Measurements from ENCODE around the gene UHRF2.
A peak's percentile ranks its signal among the peaks of the same experiment; 100 is the strongest.
"Not testable (repeated sequence)": the region's sequence is repeated elsewhere in the genome, so short reads cannot be mapped to it uniquely, and the experiment has no call there.

Gene UHRF2, protein sequence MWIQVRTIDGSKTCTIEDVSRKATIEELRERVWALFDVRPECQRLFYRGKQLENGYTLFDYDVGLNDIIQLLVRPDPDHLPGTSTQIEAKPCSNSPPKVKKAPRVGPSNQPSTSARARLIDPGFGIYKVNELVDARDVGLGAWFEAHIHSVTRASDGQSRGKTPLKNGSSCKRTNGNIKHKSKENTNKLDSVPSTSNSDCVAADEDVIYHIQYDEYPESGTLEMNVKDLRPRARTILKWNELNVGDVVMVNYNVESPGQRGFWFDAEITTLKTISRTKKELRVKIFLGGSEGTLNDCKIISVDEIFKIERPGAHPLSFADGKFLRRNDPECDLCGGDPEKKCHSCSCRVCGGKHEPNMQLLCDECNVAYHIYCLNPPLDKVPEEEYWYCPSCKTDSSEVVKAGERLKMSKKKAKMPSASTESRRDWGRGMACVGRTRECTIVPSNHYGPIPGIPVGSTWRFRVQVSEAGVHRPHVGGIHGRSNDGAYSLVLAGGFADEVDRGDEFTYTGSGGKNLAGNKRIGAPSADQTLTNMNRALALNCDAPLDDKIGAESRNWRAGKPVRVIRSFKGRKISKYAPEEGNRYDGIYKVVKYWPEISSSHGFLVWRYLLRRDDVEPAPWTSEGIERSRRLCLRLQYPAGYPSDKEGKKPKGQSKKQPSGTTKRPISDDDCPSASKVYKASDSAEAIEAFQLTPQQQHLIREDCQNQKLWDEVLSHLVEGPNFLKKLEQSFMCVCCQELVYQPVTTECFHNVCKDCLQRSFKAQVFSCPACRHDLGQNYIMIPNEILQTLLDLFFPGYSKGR

DNA sequence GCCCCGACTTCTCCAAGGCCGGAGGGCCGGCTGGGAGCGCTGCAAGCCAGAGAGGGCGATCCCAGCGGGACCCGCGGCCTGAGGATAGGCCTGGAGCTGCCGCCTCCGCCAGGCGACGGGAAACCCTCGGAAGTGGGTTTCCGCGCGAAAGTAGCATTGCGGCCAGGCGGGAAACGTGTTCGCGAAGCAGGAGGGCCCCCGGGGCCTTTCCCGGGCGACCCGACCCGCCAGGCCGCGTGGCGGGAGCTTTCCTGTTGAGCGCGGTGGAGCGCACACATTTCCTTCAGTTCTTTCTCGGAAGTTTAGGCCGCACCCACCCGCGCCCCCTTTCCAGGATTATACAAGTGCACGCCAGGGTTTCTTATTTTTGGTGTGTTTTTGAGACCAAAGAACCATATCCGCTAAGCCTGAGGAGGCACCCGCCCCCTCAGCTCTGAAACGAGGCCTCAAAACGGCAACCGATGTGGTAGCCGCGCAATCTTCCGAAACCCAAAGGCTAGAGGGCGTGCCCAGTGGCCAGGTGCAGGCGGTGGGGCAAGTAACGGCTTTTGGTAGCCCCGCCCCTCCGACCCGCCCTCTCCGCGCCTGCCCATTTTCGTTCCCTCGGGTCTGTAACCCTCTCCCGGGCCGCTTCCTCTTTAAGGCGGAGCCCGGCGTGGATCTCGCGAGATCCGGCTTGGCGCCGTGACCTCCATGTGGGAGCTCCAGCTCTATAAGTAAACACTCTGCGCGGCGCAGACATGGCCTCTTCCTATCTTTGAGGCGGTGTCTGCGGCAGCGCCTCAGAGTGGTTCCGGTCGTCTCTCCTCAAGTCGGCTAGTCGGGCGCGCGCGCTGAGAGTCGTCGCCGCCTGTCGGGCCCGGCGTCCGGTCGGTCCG is at the start of gene UHRF2:
Gene UHRF2 (plus strand): TSS at position 713 of the 878 bp plus-strand sequence. CDS start 292 bp downstream, outside the sequence.
- DNase-seq (ENCODE audit: low spot score), result peak; percentile 99

DNA sequence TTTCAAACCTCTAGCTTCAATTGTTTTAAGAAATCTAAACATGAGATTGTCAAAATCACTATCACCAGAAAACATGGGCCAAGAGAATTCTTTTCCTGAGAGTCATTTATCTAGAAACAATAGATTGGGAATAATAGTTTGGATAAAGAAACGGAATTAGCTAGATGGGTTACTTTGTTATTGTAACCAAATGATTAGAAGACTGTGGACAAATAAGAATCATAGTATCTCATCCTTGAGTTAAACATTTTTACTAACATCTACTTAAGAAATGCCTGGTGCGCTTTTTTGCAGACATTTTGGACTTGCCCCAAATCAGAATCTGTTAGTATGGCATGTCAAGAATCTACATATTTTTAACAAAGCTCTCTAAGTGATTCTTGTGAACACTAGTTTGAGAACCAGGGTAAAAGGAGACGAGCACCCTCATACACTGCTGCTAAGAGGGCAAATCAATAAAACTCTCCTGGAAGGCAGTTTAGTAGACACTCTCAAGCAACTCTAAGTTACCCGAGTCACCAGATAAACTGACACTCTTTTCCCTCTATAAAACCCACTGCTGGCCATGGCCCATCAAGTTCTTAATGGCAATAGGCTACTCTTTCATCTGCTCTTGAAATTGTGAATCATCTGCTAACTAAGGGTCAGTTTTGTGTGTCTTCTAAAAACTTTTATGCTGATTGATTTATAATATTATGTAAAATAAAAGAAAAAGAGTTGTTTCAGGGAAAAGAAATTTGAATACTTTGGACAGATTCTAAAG is 45.7 kb upstream of the UHRF2 start:
- no peak for DNase-seq (ENCODE audit: low spot score)

DNA sequence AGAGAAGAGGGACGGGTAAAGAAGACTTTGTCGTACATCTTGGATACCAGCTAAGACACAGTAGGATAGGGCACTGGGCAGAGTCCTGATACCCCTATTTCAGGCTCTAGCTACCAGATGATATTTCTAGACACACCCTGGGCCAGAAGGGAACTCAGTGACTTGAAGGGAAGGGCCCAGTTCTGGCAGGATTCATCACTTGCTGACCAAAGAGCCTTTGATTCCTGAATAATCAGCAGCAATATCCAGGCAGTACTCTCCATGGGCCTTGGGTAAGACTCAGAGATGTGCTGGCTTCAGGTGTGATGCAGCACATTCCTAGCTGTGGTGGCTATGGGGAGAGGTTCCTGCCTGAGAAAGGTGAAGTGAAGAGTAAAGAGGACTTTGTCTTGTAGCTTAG is 44.2 kb upstream of the UHRF2 start:
- no peak for DNase-seq (ENCODE audit: low spot score)

DNA sequence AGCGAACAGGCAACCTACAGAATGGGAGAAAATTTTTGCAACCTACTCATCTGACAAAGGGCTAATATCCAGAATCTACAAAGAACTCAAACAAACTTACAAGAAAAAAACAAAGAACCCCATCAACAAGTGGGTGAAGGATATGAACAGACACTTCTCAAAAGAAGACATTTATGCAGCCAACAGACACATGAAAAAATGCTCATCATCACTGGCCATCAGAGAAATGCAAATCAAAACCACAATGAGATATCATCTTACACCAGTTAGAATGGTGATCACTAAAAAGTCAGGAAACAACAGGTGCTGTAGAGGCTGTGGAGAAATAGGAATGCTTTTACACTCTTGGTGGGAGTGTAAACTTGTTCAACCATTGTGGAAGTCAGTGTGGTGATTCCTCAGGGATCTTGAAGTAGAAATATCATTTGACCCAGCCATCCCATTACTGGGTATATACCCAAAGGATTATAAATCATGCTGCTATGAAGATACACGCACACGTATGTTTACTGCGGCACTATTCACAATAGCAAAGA is 31.5 kb upstream of the UHRF2 start:
- DNase-seq (ENCODE audit: low spot score), result not testable (repeated sequence)

DNA sequence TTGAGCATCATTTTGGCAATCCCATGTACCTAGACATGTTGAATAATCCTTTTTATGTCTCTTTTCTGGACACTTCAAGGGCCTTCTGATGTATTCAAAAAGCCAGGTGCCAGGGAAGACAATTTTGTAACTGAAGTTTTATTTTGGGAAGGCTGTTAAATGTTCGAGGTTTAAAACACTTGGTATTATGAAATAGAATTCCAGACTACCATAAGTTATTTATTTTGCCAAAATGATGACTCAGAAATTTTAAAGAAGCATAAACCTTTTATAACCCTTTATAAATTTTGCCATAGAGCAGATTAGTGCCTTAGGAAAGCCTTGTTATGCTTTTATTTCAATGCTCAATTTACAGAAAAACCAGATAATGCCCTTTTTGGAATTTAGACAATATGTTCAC is 30.3 kb upstream of the UHRF2 start:
- no peak for DNase-seq (ENCODE audit: low spot score)

DNA sequence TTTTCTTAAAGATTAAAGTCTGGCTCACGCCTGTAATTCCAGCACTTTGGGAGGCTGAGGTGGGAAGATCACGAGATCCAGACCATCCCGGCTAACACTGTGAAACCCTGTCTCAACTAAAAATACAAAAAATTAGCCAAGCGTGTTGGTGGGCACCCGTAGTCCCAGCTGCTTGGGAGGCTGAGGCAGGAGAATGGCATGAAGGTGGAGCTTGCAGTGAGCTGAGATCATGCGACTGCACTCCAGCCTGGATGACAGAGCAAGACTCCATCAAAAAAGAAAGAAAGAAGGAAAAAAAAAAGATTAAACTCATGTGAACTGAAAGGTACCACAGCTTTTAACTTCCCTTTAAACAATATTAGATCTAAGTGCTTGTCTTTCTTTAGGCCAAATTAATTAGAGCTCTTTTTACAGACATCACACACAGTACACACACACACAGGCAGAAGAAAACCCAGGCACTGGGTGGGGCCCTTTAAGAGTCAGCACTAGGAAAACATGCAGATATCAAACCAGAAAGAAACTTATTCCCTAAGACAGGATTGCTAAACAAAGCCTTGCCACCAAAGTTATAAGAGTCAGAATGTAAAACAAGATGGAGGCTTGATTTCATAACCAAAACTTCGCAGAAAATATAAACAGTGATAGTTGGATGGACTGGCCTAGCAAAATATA is 29.3 kb upstream of the UHRF2 start:
- DNase-seq (ENCODE audit: low spot score), result no peak

DNA sequence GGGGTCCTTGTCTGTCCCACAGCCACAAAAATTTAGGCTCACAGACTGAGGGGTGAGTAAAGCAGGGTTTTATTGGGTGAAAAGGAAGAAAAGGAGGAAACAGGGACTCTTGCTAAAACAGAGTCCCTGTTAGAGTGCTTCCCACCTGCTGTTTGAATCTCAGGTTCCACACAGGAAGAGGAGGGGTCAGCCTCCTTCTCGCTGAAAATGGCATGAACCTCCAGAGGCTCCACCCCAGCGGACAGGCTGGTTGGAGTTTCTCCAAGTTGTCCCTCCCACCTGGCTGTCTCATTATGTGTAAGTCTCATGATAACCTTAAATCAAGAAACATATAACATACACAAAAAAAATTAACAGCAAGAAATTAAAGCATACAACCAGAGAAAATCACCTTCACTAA is 28.3 kb upstream of the UHRF2 start:
- DNase-seq (ENCODE audit: low spot score), result no peak

DNA sequence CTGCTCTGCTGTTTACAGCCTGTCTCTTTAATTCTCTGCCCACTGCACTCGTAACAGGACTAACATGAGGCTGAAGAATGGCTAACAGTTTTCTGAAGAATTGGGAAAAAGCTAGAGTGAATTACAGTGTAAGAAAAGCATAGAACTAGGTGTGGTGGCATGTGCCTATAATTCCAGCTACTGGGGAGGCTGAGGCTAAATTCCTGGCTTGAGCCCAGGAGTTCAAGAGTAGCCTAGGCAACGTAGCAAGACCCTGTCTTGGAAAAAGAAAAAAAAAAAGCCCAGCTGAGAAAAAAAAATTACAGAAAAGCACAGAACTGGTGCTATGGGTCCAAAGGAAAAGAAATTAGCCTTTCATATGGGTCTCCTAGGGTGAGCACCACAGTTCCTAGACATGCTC is 13.9 kb upstream of the UHRF2 start:
- DNase-seq (ENCODE audit: low spot score), result no peak

DNA sequence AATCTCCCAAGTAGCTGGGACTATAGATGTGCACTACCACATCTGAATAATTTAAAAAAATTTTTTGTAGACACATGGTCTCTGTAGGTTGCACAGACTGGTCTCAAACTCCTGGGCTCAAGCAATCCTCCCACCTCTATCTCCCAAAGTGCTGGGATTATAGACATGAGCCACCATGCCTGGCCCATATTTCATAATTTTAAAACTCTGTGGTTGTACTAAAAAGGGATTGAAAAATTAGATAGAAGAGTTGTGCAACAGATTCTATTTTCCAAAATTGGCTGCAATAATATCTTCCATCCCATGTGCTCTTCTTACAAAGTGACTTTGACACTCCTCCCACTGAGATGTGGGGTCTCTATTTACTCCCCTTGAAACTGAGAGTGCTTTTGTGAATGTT is 7.6 kb upstream of the UHRF2 start:
- no peak for DNase-seq (ENCODE audit: low spot score)

DNA sequence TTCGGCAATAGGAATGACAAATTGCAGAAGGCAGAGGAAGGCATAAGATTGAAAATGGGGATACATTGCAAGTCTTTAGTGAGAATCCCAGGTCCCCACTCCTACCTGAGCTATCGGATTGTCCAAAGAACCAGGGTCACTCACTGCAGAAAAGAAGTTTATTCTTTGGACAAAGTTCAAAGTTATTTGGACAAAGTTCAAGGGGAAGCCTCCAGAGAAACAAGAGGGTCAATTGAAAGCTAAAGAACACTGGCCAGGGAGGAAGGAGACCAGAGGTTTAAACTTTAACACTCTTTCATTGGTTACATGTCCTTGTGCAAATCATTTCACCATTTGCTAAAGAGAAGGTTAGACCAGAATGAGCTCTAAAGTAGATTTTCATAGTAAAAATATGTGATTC is 5.2 kb upstream of the UHRF2 start:
- DNase-seq (ENCODE audit: low spot score), result no peak

DNA sequence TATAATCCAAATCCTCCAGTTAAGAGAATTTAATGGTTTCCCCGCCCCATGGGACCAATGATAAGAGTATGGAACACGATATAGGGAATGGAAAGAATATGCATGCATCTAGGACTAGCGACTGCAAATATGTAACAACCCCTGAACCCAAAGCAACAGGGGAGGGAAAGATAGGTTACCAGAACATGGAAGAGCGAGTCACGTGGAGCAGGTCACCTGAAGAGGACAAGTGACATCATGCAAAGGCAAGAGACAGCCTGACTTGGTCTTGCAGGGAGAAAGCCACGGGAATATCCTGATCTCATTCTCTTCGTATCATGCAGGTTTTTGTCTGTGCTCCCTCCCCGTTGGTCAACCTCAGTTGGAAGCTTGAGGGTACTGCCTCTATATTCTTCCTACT is 4.7 kb upstream of the UHRF2 start:
- no peak for DNase-seq (ENCODE audit: low spot score)

DNA sequence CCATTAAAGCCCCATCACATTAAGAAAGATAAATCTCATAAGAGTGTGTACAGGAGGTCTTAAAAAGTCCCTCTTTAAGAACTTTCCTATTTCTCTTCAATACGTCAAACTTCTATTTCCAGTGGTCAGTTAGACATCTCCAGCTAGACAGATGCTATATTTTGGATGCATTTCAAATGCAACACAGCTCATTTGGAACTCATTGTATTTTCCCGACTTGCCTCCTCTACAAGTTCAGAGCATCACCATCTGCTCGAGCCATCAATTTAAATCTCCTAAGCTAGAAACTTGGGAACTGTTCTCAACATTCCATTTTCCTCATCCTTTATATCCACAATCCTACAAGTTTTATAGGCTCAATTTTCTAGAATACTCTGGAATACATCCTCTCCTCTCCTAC is 3.2 kb upstream of the UHRF2 start:
- DNase-seq (ENCODE audit: low spot score), result no peak

DNA sequence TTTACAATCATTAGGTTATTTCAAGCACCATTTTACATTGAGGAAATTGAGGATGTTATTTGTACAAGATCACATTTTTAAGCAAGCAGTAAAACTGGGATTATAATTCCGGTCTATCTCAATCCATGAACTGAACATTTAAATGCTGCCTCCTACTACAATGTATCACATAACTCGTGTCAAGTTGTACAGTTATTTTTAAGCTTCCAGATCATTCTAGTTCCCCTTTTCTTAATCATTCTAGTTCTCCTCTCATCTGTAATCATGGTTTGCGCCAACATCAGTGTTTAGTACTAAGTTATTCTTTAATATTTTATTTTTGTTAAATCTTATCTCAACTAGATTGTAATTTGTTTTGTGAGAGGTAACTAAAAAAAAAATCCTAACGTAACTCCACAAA is 2.4 kb upstream of the UHRF2 start:
- DNase-seq (ENCODE audit: low spot score), result no peak

DNA sequence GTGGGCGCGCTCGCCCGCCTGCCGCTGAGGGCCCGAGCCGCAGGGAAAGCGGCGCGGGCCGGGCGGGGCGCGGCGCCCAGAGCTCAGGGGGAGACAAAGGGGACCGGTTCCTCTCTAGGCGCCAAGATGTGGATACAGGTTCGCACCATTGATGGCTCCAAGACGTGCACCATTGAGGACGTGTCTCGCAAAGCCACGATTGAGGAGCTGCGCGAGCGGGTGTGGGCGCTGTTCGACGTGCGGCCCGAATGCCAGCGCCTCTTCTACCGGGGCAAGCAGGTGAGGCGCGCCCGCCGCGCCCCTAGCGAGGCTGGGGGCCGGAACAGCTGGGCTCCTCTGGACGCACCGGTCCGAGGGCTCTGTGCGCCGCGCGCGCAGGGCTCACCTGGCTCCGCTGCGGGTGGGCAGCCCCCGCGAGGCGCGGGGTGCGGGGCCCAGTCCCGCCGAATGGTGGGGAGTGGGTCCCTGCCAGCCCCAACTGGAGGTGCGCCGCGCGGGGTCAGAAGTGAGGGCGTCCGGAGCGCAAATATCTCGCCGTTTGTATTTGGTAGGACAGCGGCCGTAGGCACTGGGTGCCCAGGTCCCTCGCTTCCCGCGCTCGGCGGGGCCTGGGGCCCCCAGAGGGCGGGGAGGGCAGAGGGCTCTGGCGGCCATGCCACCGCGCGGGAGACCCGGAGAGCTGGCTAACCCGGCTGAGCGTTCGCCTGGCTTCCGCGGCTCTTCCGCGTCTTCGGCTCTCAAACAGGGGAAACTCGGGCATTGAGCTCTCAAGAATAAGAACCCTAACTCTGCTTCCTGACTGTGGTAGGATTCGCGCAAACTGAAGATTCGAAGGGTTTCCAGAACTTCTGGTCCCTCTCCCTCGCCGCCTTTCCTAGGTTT is 607 bp downstream of the UHRF2 start:
- peak; percentile 27 for DNase-seq (ENCODE audit: low spot score)

DNA sequence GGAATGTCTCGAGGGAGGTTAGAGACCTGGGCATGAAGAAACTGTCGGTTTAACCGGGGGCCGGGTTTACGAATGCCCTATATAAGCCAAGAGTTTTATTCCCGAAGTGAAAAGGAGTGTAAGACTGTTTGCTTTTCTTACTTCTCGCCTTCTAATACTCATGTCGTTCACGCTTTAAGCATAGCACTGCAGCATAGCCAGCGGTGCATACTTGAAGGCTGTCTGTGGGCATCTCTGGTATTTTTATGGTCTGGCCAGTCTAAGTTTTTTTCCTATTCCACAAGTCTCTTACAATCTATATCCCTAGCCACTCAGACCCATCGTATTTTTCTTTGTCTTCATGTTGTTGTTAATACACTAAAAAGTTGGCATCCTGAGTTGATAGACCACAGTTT is 1.2 kb downstream of the UHRF2 start:
- no peak for DNase-seq (ENCODE audit: low spot score)

DNA sequence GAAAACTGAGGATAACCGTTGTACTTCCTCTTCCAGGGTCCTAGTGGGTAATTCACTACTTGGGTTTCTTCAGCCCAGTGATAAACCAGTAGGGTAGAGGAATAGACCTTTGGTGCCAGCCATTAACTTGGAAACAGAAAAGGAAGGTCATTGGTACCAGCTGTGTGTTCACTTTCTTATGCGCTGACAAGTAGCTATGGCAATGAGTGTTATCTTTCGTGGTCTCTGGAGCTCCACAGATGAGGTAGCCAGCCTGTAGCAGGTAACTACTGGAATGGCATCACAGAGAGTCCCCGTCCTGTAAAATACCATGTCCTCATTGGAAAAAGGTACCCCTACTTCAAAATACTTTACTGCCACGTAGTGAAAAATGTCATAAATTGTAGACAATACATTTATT is 2.3 kb downstream of the UHRF2 start:
- DNase-seq (ENCODE audit: low spot score), result no peak

DNA sequence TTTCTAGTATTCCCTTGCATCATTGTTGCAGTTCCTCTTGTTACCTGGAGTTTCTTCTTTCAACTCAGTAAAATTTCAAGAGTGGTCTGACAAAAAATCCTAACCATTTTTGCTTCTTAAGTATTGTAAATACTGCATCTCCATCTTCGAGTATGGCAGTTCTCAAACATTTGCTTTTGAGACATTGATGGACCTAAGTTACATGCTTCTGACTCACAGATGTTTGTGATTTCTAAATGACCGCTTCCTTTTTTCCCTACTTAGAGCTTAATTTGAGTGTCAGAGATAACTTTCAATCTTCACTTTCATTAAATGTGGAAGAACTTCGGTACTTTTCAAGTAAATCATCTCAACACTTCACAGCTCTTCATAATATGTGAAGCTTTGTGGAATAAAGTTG is 4.2 kb downstream of the UHRF2 start:
- DNase-seq (ENCODE audit: low spot score), result no peak

DNA sequence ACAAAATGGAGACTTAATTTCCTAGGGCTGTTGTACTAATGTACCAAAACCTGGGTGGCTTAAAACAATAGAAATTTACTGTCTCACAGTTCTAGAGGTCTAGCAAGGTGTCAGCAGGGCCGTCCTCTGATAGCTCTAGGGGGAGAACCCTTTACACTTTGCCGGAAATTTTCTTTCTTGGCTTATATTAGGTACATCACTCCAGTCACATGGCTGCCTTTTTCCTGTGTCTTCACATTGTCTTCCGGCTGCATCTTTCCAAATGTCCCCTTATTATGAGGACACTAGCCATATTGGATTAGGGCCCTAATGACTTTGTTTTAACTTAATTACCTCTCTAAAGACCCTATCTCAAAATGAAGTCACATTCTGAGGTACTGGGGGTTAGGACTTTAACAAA is 5.8 kb downstream of the UHRF2 start:
- DNase-seq (ENCODE audit: low spot score), result no peak

DNA sequence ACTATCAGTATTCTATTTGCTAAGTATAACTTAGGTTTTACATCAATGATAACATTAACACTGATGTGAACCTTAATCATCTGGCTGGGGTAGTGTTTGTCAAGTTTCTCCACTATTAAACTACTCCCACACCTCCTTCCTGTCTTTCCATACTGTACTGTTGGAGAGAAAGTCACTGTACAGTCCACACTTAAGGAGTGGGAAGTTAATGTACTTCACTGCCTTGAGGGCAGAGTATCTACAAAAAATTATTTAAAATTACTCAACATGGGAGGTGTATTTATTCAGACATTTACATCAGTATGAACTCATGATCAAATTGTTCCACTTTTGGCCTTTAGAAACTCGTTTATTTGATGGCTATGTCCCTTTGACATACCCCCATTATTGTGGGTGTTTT is 11.9 kb downstream of the UHRF2 start:
- no peak for DNase-seq (ENCODE audit: low spot score)

DNA sequence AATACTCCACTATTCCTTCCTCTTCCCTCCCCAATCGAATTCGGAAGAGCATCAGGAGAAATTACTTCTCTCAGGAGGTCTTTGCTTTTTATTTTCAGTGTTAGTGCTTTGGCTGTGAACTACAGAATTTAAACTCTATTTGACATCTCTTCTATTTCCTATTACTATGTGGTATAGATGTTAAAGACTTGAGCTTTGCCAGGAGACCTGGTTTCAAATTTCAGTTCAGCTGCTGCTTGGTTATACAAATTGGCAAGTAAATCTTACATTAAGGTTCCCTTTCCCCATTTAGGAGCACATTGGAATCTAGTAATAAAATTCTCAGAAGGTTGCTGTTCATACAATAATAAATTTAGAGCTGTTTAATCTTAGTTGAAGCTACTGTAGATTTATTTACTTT is 13.1 kb downstream of the UHRF2 start:
- DNase-seq (ENCODE audit: low spot score), result no peak

All from CD4-positive, alpha-beta T cell treated with Interleukin-15 for 4 hours (primary cell).